ENCODE results near the gene TMOD3.

DNA sequence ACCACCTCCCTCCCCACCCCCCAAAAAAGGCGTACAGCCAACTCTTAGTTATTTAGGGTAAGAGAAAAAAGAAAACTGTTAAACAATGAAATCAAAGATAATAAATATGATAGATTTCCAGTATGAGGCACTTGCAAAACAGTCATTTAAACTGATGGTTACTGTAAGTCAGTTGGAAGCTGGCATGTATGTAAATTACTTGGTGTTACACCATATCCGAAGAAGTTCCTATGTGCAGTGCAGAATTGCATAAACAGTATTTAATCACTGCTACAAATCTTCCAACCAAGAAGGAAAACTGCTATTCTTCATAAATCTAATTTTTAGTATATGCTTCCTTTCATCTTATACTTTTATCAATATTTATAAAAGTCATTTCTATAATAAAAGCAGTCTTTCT lies 80.1 kb downstream of the TMOD3 start:
- TF ChIP-seq EZH2 (IDR thresholded peaks at IDR 0.05; ENCODE audit: low read length, missing control alignments) = no peak
- TF ChIP-seq, protein P1, sequence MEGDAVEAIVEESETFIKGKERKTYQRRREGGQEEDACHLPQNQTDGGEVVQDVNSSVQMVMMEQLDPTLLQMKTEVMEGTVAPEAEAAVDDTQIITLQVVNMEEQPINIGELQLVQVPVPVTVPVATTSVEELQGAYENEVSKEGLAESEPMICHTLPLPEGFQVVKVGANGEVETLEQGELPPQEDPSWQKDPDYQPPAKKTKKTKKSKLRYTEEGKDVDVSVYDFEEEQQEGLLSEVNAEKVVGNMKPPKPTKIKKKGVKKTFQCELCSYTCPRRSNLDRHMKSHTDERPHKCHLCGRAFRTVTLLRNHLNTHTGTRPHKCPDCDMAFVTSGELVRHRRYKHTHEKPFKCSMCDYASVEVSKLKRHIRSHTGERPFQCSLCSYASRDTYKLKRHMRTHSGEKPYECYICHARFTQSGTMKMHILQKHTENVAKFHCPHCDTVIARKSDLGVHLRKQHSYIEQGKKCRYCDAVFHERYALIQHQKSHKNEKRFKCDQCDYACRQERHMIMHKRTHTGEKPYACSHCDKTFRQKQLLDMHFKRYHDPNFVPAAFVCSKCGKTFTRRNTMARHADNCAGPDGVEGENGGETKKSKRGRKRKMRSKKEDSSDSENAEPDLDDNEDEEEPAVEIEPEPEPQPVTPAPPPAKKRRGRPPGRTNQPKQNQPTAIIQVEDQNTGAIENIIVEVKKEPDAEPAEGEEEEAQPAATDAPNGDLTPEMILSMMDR (conservative IDR thresholded peaks at IDR 0.05 in 1 of 2, IDR thresholded peaks at IDR 0.05 in 1 of 2; ENCODE audit: low read depth in 1 of 2, low read length in 2 of 2) = no peak
